ENCODE measurements around the gene OPCML. TPM values are rescaled to one million over a fixed set of nuclear protein-coding genes. Genes with fewer than 3 reads are reported as not detected.

The OPCML gene
- 1 to 10 TPM in 8 of 10 donors, under 1 TPM in 2; 0.84 to 2.8 (median 1.8) TPM for polyA plus RNA-seq (ENCODE audit: insufficient read length in 10 of 10)
- long read RNA-seq, donor 1: 0 reads
- long read RNA-seq, donor 2: 0 reads
- long read RNA-seq, donor 3: 0 reads
- long read RNA-seq, donor 4: 0 reads
- long read RNA-seq, donor 5: 0 reads
- long read RNA-seq, donor 6: 0 reads
- long read RNA-seq, donor 7: 0 reads
- long read RNA-seq, donor 8: 0 reads
- long read RNA-seq, donor 9: 0 reads

- peak in 1 of 3 donors; percentile 50 for DNase-seq
Observed at GRCh38 chr11:133531971-133532651, at the start of gene OPCML. Gene OPCML, minus strand, starts transcription at chr11:133532501.

- DNase-seq: no peak
Observed at GRCh38 chr11:133581091-133581490, 48.8 kb upstream of the OPCML start.

GRCh38 chr11:133579165-133580031 is 47.1 kb upstream of the OPCML start:
- peak in 1 of 3 donors; percentile 39 for DNase-seq

- no peak for DNase-seq
Observed at GRCh38 chr11:133577403-133577802, 45.1 kb upstream of the OPCML start.

- no peak for DNase-seq
Observed at GRCh38 chr11:133576351-133576750, 44.0 kb upstream of the OPCML start.

GRCh38 chr11:133573081-133573480 is 40.8 kb upstream of the OPCML start:
- DNase-seq: peak in 2 of 3 donors; percentile 14 to 66

- DNase-seq: no peak
Observed at GRCh38 chr11:133570376-133570775, 38.1 kb upstream of the OPCML start.

- peak in 1 of 3 donors; percentile 67 for DNase-seq
Observed at GRCh38 chr11:133563505-133564025, 31.3 kb upstream of the OPCML start.

GRCh38 chr11:133560472-133560855 is 28.2 kb upstream of the OPCML start:
- DNase-seq: peak in 1 of 3 donors; percentile 55

- peak in 1 of 3 donors; percentile 55 for DNase-seq
Observed at GRCh38 chr11:133559833-133560471, 27.7 kb upstream of the OPCML start.

GRCh38 chr11:133559382-133559781 is 27.1 kb upstream of the OPCML start:
- no peak for DNase-seq

- DNase-seq: peak in 1 of 3 donors; percentile 45
Observed at GRCh38 chr11:133555034-133555433, 22.7 kb upstream of the OPCML start.

GRCh38 chr11:133553885-133554740 is 21.8 kb upstream of the OPCML start:
- no peak for DNase-seq

- no peak for DNase-seq
Observed at GRCh38 chr11:133552938-133553337, 20.6 kb upstream of the OPCML start.

GRCh38 chr11:133551064-133551463 is 18.8 kb upstream of the OPCML start:
- DNase-seq: no peak

- DNase-seq: peak in 1 of 3 donors; percentile 40
Observed at GRCh38 chr11:133549826-133550225, 17.5 kb upstream of the OPCML start.

- DNase-seq: no peak
Observed at GRCh38 chr11:133548641-133549040, 16.3 kb upstream of the OPCML start.

GRCh38 chr11:133547808-133548494 is 15.7 kb upstream of the OPCML start:
- DNase-seq: no peak

- DNase-seq: no peak
Observed at GRCh38 chr11:133545199-133545803, 13.0 kb upstream of the OPCML start.

GRCh38 chr11:133541720-133542095 is 9.4 kb upstream of the OPCML start:
- DNase-seq: no peak
